Smooth muscle cell (in vitro differentiated cells): Measurements from ENCODE around the gene PRKCA. TPM values are rescaled to one million over a fixed set of nuclear protein-coding genes. Genes with fewer than 3 reads are reported as not detected.
"Not testable (repeated sequence)": the region's sequence is repeated elsewhere in the genome, so short reads cannot be mapped to it uniquely, and the experiment has no call there.

Source experiments
- DNase-seq: peaks from one replicate; lab custom pipeline; 2025; ENCODE audit not compliant: unreplicated experiment; lab: John Stamatoyannopoulos, UW
- H2AFZ ChIP-seq: fragments of 200-600 bp; sonication (generic); 2 replicates; pipeline ENCODE4 v1.6.0; 2016; ENCODE audit warnings: antibody characterized with exemption, low read depth, mild to moderate bottlenecking
- H3F3A ChIP-seq: fragments of 200-600 bp; sonication (generic); 2 replicates; pipeline ENCODE4 v1.6.0; 2017; ENCODE audit warnings: antibody characterized with exemption, low read depth
- H3K27ac ChIP-seq: fragments of 200-600 bp; sonication (generic); 2 replicates; pipeline ENCODE4 v1.5.1; 2016; ENCODE audit warnings: low read depth, mild to moderate bottlenecking
- H3K27me3 ChIP-seq: fragments of 200-600 bp; sonication (generic); 2 replicates; pipeline ENCODE4 v1.6.1; 2016; ENCODE audit warnings: low read depth, mild to moderate bottlenecking
- H3K36me3 ChIP-seq: fragments of 200-600 bp; sonication (generic); 2 replicates; pipeline ENCODE4 v1.5.1; 2016; ENCODE audit warnings: low read depth
- H3K4me1 ChIP-seq: fragments of 200-600 bp; sonication (generic); 2 replicates; pipeline ENCODE4 v1.5.1; 2016; ENCODE audit warnings: low read depth
- H3K4me2 ChIP-seq: fragments of 200-600 bp; sonication (generic); 2 replicates; pipeline ENCODE4 v1.6.0; 2016; ENCODE audit warnings: mild to moderate bottlenecking
- H3K4me3 ChIP-seq: fragments of 200-600 bp; sonication (generic); 2 replicates; pipeline ENCODE4 v1.5.1; 2016; ENCODE audit warnings: mild to moderate bottlenecking
- H3K79me2 ChIP-seq: fragments of 200-600 bp; sonication (generic); 2 replicates; pipeline ENCODE4 v1.6.0; 2016; ENCODE audit warnings: low read depth, mild to moderate bottlenecking
- H3K9ac ChIP-seq: fragments of 200-600 bp; sonication (generic); 2 replicates; pipeline ENCODE4 v1.6.0; 2016; ENCODE audit warnings: low read depth
- H3K9me3 ChIP-seq: fragments of 200-600 bp; sonication (generic); replicated peaks from 2 replicates; pipeline ENCODE4 v1.5.1; 2016; ENCODE audit warnings: low read depth
- H4K20me1 ChIP-seq: fragments of 200-600 bp; sonication (generic); 2 replicates; pipeline ENCODE4 v1.6.0; 2016; ENCODE audit warnings: low read depth
- CTCF ChIP-seq: fragments of 200-600 bp; sonication (generic); IDR thresholded peaks from 2 replicates; pipeline ENCODE4 v1.5.1; 2017; ENCODE audit warnings: borderline replicate concordance, mild to moderate bottlenecking, antibody characterized with exemption; ENCODE audit not compliant: insufficient read depth, poor library complexity, severe bottlenecking
- WGBS: methylation state at CpG from one replicate; pipeline ENCODE4 v1.1.7; 2016; ENCODE audit warnings: low lambda C conversion rate; 5-methylcytosine and 5-hydroxymethylcytosine counted together
- polyA plus RNA-seq: library from polyadenylated mRNA; unstranded; fragments of >200 nt; fragmentation: Nextera tagmentation; extraction: Ambion mirVana; gene quantifications from 2 replicates; pipeline ENCODE4 v1.2.1, GENCODE V29; 2016
- total RNA-seq: library from RNA; depleted of rRNA; stranded (reverse); fragments of >200 nt; gene quantifications from 2 replicates; pipeline ENCODE4 v1.2.3, GENCODE V29; 2014

PRKCA gene
- total and polyA plus RNA-seq, 2 experiments from 2014 or later = 0.78 to 7.1 TPM

- Histone ChIP-seq H3K9me3 (no peaks in the 10 kb centered on the region), H3K27ac (no peak overlapping the region), H3K4me1 (no peaks in the 10 kb centered on the region), H3K4me2 (no peak overlapping the region), H4K20me1 (no peaks in the 10 kb centered on the region), H3K9ac (no peak overlapping the region), H2AFZ (no peak overlapping the region), H3K27me3 (no peaks in the 10 kb centered on the region), H3K4me3 (no peak overlapping the region), H3K36me3 (no peaks in the 10 kb centered on the region), H3F3A (no peaks in the 10 kb centered on the region), H3K79me2 (no peaks in the 10 kb centered on the region)
- no peak for DNase-seq
- WGBS = 97% methylated on average over 5 of the region's 5 CpGs
- TF ChIP-seq CTCF = no peak
These were observed 418.2 kb downstream of the PRKCA start for GRCh38 chr17:66720567-66720966.

DNA sequence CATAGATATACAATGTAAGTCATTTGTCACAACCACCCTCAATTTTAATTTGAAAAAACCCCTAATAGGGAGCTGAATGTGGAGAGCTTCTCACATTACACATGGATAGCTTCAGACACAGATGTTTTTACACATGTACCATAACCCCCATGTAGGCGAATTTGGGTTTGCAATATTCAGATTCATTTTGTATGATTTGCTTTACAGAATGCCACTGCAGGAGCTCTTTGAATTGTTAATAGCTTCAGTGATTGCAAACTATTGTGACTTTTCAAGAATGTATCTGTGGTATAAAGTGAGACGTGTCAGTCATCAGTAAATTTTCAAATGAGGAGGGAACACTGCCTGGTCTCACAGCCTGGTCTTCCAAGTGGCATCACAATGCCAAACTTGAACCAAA is 419.9 kb downstream of the PRKCA start:
- H3K4me2 ChIP-seq = no peak overlapping the region
- no peaks in the 10 kb centered on the region for H3F3A ChIP-seq
- no peak overlapping the region for H2AFZ ChIP-seq
- no peaks in the 10 kb centered on the region for H3K79me2 ChIP-seq
- H3K27me3 ChIP-seq = no peaks in the 10 kb centered on the region
- no peaks in the 10 kb centered on the region for H4K20me1 ChIP-seq
- 63% methylated on average over 2 of the region's 2 CpGs for WGBS
- DNase-seq = no peak
- no peak overlapping the region for H3K27ac ChIP-seq
- TF ChIP-seq CTCF = no peak
- no peak overlapping the region for H3K9ac ChIP-seq
- H3K9me3 ChIP-seq = no peaks in the 10 kb centered on the region
- H3K4me1 ChIP-seq = no peaks in the 10 kb centered on the region
- no peaks in the 10 kb centered on the region for H3K36me3 ChIP-seq
- no peak overlapping the region for H3K4me3 ChIP-seq

DNA sequence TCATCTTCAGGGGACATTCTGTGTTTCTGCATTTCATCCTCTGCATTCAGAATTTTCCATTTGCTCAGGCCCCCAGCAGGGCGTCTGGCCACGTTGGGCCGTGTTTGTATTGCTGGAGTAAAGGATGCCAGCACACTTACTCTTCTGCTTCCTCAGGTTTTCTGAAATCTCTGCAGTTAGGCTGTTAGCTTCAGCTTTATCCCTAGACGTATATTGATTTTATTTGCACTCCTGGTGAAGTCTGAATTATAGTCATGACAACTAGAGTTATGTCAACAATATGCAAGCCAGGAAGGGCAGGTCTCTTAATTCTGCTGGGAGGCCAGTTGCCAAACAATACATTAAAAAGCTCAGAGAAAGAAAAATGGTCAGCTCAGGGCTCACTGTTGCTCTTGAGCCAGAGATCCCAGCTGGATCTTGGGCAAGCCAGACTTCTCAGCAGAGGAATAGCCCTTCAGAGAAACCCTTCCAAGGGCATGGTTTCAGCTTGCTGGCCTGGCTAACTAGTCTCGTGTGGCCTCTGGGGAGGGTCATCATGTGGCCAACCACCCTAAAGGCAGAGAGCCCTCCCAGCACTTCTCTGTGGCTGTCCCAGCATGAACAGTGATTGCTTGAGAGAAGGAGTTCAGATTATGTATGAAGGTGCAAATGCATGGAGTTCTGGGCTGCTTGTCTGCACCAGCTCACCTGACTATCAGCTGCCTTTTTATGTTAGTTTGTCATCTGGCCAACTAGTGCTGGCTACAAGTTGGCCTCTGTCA is 422.3 kb downstream of the PRKCA start:
- no peak for DNase-seq

DNA sequence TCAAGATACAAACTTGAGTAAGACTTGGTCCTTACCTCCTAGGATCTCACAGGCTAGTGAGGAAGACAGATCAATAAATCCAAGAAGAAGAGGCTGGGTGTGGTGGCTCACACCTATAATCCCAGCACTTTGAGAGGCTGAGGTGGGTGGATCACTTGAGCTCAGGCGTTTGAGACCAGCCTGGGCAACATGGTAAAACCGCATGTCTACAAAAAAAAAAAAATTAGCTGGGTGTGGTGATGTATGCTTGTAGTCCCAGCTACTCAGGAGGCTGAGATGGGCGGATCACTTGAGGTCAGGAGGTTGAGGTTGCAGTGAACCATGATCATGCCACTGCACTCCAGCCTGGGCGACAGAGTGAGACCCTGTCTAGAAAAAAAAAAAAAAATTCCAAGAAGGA is 423.0 kb downstream of the PRKCA start:
- H3K79me2 ChIP-seq, H2AFZ ChIP-seq, H3K27me3 ChIP-seq, H3K4me3 ChIP-seq, H3K9me3 ChIP-seq, H3F3A ChIP-seq, H3K4me1 ChIP-seq, H3K36me3 ChIP-seq, H3K27ac ChIP-seq, H3K9ac ChIP-seq, H3K4me2 ChIP-seq, H4K20me1 ChIP-seq, DNase-seq: not testable (repeated sequence)
- WGBS = 91% methylated on average over 4 of the region's 4 CpGs

More for the DNA sequence above, 422.3 kb downstream of the PRKCA start:
- H3K79me2 ChIP-seq = no peaks in the 10 kb centered on the region
- WGBS = 66% methylated on average over 5 of the region's 5 CpGs
- no peaks in the 10 kb centered on the region for H3K4me1 ChIP-seq
- no peaks in the 10 kb centered on the region for H3K36me3 ChIP-seq
- no peak overlapping the region for H2AFZ ChIP-seq
- H3K27me3 ChIP-seq = no peaks in the 10 kb centered on the region
- no peak overlapping the region for H3K27ac ChIP-seq
- no peak overlapping the region for H3K4me2 ChIP-seq
- no peaks in the 10 kb centered on the region for H4K20me1 ChIP-seq
- no peaks in the 10 kb centered on the region for H3F3A ChIP-seq
- no peaks in the 10 kb centered on the region for H3K9me3 ChIP-seq
- TF ChIP-seq CTCF = no peak
- H3K4me3 ChIP-seq = no peak overlapping the region
- H3K9ac ChIP-seq = no peak overlapping the region
